Measurements from ENCODE around the gene MRTFB.

GRCh38 chr16:14283786-14284185 is 212.7 kb downstream of the MRTFB start:
- TF ChIP-seq POLR2A (IDR thresholded peaks at IDR 0.05): no peak
- TF ChIP-seq CTCF (IDR thresholded peaks at IDR 0.05 in 4 of 5, conservative IDR thresholded peaks at IDR 0.05 in 1 of 5): no peak

Data from gastrocnemius medialis (tissue), 4 donors.